RKO (cell line): ENCODE measurements around the gene ELFN1.

Experiments
- DNase-seq: peaks from one replicate; pipeline ENCODE4 v3.0.0-alpha.2; 2016; ENCODE audit warnings: low spot score

ELFN1 gene

GRCh38 chr7:1725766-1726630, 55.9 kb downstream of the ELFN1 start:
- DNase-seq, result no peak

- DNase-seq, result no peak
Observed at GRCh38 chr7:1727079-1727478, 57.0 kb downstream of the ELFN1 start.

- DNase-seq, result no peak
Observed at GRCh38 chr7:1727812-1728570, 57.9 kb downstream of the ELFN1 start.

- DNase-seq, result no peak
Observed at GRCh38 chr7:1729183-1729582, 59.1 kb downstream of the ELFN1 start.

- no peak for DNase-seq
Observed at GRCh38 chr7:1729773-1730172, 59.7 kb downstream of the ELFN1 start.

- no peak for DNase-seq
Observed at GRCh38 chr7:1732072-1732471, 62.0 kb downstream of the ELFN1 start.

- DNase-seq, result no peak
Observed at GRCh38 chr7:1732645-1733044, 62.6 kb downstream of the ELFN1 start.

- no peak for DNase-seq
Observed at GRCh38 chr7:1733206-1733907, 63.3 kb downstream of the ELFN1 start.

- DNase-seq, result no peak
Observed at GRCh38 chr7:1733908-1734730, 64.0 kb downstream of the ELFN1 start.

GRCh38 chr7:1735262-1735661, 65.2 kb downstream of the ELFN1 start:
- no peak for DNase-seq

- no peak for DNase-seq
Observed at GRCh38 chr7:1735806-1736483, 65.9 kb downstream of the ELFN1 start.

GRCh38 chr7:1736484-1736817, 66.4 kb downstream of the ELFN1 start:
- no peak for DNase-seq

GRCh38 chr7:1736830-1737229, 66.8 kb downstream of the ELFN1 start:
- DNase-seq, result no peak

- DNase-seq, result no peak
Observed at GRCh38 chr7:1737523-1737922, 67.4 kb downstream of the ELFN1 start.

GRCh38 chr7:1737956-1738355, 67.9 kb downstream of the ELFN1 start:
- DNase-seq, result no peak

- no peak for DNase-seq
Observed at GRCh38 chr7:1738511-1738910, 68.4 kb downstream of the ELFN1 start.

GRCh38 chr7:1738956-1739355, 68.9 kb downstream of the ELFN1 start:
- DNase-seq, result no peak

GRCh38 chr7:1739593-1739992, 69.5 kb downstream of the ELFN1 start:
- DNase-seq, result no peak

- no peak for DNase-seq
Observed at GRCh38 chr7:1740214-1740613, 70.1 kb downstream of the ELFN1 start.

- no peak for DNase-seq
Observed at GRCh38 chr7:1741246-1741645, 71.2 kb downstream of the ELFN1 start.
